ENCODE measurements around the gene THSD7A.

THSD7A gene

GRCh38 chr7:11716185-11716584 is 115.8 kb downstream of the THSD7A start:
- no peaks in the 10 kb centered on the region for H3K36me3 ChIP-seq (ENCODE audit: control insufficient read depth, insufficient read depth, low read length)
- H3K79me2 ChIP-seq = no peaks in the 10 kb centered on the region
- H2AFZ ChIP-seq = no peak overlapping the region
- no peak overlapping the region for H3K9ac ChIP-seq
- H3K4me1 ChIP-seq = peaks cover 10% of the 10 kb centered on the region
- no peak overlapping the region for H3K4me3 ChIP-seq (ENCODE audit: low read depth, low read length)
- H3K4me2 ChIP-seq (ENCODE audit: low read length) = no peak overlapping the region
- no peak overlapping the region for H3K27ac ChIP-seq
- H3K9me3 ChIP-seq (ENCODE audit: control insufficient read depth, low read length) = no peaks in the 10 kb centered on the region
- no peak for TF ChIP-seq CTCF (IDR thresholded peaks at IDR 0.05)
- H3K27me3 ChIP-seq (ENCODE audit: control insufficient read depth, insufficient read depth, low read length) = no peaks in the 10 kb centered on the region

DNA sequence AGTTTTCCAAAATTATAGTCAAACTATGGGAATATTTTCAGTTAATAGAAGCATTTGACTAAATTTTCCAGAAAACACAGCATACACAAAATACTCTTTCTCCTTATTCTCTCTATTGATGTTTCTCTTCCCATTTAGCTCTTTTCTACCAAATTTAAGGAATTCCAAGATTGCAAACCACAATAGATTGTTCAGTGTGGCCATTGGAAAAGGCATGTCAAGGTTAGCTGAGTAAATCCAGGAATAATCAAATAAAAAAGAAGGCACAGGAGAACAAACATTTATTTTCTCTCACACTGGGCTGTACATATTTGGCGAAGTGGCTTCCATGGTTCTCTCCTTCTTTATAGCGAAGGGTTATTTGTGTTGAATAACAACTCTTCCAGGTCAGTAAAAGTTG is 117.3 kb downstream of the THSD7A start:
- Histone ChIP-seq H3K4me1 (peaks cover 3% of the 10 kb centered on the region), H2AFZ (no peak overlapping the region), H3K4me2 (ENCODE audit: low read length) (no peak overlapping the region), H3K4me3 (ENCODE audit: low read depth, low read length) (no peak overlapping the region), H3K9me3 (ENCODE audit: control insufficient read depth, low read length) (no peaks in the 10 kb centered on the region), H3K27ac (no peak overlapping the region), H3K27me3 (ENCODE audit: control insufficient read depth, insufficient read depth, low read length) (no peaks in the 10 kb centered on the region), H3K9ac (no peak overlapping the region), H3K79me2 (no peaks in the 10 kb centered on the region), H3K36me3 (ENCODE audit: control insufficient read depth, insufficient read depth, low read length) (no peaks in the 10 kb centered on the region)
- TF ChIP-seq CTCF (IDR thresholded peaks at IDR 0.05) = no peak

- no peak overlapping the region for H3K4me2 ChIP-seq (ENCODE audit: low read length)
- no peak overlapping the region for H3K4me3 ChIP-seq (ENCODE audit: low read depth, low read length)
- H3K4me1 ChIP-seq = peaks cover 4% of the 10 kb centered on the region
- no peaks in the 10 kb centered on the region for H3K27me3 ChIP-seq (ENCODE audit: control insufficient read depth, insufficient read depth, low read length)
- TF ChIP-seq CTCF (IDR thresholded peaks at IDR 0.05) = no peak
- no peak overlapping the region for H2AFZ ChIP-seq
- no peaks in the 10 kb centered on the region for H3K9me3 ChIP-seq (ENCODE audit: control insufficient read depth, low read length)
- H3K9ac ChIP-seq = no peak overlapping the region
- H3K27ac ChIP-seq = no peak overlapping the region
- H3K36me3 ChIP-seq (ENCODE audit: control insufficient read depth, insufficient read depth, low read length) = no peaks in the 10 kb centered on the region
- H3K79me2 ChIP-seq = no peaks in the 10 kb centered on the region
Observed at GRCh38 chr7:11714205-11714604, 117.8 kb downstream of the THSD7A start.

DNA sequence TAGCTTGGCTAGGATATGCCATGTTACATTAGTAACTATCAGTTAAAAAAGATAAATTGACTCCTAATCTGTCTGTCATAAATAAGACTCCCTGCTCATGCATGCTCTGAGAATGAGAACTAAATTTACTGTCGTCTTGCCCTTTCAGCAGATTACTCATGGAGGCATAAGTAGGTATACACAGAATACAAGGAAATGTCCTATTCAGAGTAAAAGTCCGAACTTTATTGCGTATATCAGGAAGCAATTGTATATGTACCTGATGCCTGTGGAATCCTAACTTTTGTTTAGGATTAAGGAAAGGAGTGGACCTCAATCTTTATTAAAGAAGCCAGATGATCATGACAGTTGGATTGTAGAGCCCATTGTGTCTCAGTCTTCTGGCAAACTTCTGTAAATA is 118.6 kb downstream of the THSD7A start:
- no peak overlapping the region for H3K4me2 ChIP-seq (ENCODE audit: low read length)
- TF ChIP-seq CTCF (IDR thresholded peaks at IDR 0.05) = no peak
- no peaks in the 10 kb centered on the region for H3K27me3 ChIP-seq (ENCODE audit: control insufficient read depth, insufficient read depth, low read length)
- H3K36me3 ChIP-seq (ENCODE audit: control insufficient read depth, insufficient read depth, low read length) = no peaks in the 10 kb centered on the region
- H2AFZ ChIP-seq = no peak overlapping the region
- no peaks in the 10 kb centered on the region for H3K9me3 ChIP-seq (ENCODE audit: control insufficient read depth, low read length)
- H3K4me3 ChIP-seq (ENCODE audit: low read depth, low read length) = no peak overlapping the region
- H3K27ac ChIP-seq = no peak overlapping the region
- H3K79me2 ChIP-seq = no peaks in the 10 kb centered on the region
- H3K9ac ChIP-seq = no peak overlapping the region
- peaks cover 7% of the 10 kb centered on the region for H3K4me1 ChIP-seq

GRCh38 chr7:11710377-11710776 is 121.6 kb downstream of the THSD7A start:
- Histone ChIP-seq H3K36me3 (ENCODE audit: control insufficient read depth, insufficient read depth, low read length) (no peaks in the 10 kb centered on the region), H3K79me2 (no peaks in the 10 kb centered on the region), H3K4me1 (peaks cover 9% of the 10 kb centered on the region), H3K27me3 (ENCODE audit: control insufficient read depth, insufficient read depth, low read length) (no peaks in the 10 kb centered on the region), H3K27ac (no peak overlapping the region), H3K9ac (no peak overlapping the region), H2AFZ (no peak overlapping the region), H3K9me3 (ENCODE audit: control insufficient read depth, low read length) (no peaks in the 10 kb centered on the region), H3K4me3 (ENCODE audit: low read depth, low read length) (no peak overlapping the region), H3K4me2 (ENCODE audit: low read length) (no peak overlapping the region)
- TF ChIP-seq CTCF (IDR thresholded peaks at IDR 0.05) = no peak

Measured in parathyroid adenoma (tissue), 2 donors.